HG03097 (cell line): Measurements from ENCODE around the gene PTPRZ1.

Experiments
- ATAC-seq: cut with Tn5 transposase; IDR thresholded peaks from one replicate; pipeline ENCODE4 v1.9.1; 2021; ENCODE audit not compliant: unreplicated experiment, low FRiP score

Gene PTPRZ1

GRCh38 chr7:121887634-121888033 lies 14.7 kb downstream of the PTPRZ1 start:
- ATAC-seq = no peak

DNA sequence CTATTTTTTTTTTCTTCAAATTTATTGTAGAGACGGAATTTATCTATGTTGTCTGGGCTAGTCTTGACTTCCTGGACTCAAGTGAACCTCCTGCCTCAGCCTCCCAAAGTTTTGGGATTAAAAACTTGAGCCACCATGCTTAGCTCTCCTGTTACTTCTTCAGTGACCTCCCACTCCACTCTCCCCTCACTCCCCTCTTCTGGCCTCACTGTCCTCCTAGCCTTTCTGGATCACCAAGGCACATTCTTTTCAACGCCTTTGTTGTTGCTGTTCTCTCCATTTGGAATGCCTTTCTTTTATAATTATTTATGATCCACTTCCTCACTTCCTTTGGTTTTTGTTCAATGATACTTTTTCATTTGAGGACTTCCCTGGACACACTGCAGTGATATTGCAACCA lies 17.9 kb downstream of the PTPRZ1 start:
- no peak for ATAC-seq

GRCh38 chr7:121891731-121892130 lies 18.8 kb downstream of the PTPRZ1 start:
- no peak for ATAC-seq

DNA sequence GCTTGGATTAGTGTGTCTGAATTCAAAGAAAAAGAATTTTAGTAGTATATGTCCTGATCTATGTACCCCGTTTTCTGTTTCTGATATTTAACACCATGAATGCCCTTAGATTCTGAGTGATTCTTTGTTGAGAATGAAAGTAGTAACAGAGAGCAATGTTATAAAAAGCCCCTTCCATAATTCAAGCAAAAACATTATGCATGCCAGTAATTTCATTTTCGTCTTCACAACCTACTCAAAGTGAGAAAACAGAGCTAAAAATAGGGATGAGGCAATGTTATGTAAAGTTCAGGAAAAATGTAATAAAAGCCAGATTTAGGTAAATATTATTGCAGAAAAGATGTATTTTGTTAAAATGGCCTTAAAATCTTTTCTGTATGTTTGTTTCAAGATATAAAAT lies 28.1 kb downstream of the PTPRZ1 start:
- no peak for ATAC-seq

DNA sequence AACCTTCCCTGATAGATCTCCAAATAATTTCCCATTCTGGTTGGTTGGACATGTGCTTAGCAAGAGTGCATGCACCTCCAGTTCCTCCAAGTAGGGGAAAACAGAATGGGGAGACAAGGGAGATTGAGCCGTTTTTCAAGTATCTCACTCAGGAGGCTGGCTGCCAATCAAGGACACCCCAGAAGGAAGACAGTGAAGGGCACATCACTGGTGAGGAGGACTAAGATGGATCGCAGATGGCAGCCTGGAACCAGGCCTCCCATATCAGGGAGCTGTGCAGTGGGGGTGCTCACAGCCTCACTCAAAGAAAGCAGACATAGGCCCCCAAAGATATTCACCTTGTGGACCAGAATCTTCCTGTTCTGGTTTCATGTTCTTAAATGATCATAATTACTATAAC lies 31.2 kb downstream of the PTPRZ1 start:
- ATAC-seq = no peak

DNA sequence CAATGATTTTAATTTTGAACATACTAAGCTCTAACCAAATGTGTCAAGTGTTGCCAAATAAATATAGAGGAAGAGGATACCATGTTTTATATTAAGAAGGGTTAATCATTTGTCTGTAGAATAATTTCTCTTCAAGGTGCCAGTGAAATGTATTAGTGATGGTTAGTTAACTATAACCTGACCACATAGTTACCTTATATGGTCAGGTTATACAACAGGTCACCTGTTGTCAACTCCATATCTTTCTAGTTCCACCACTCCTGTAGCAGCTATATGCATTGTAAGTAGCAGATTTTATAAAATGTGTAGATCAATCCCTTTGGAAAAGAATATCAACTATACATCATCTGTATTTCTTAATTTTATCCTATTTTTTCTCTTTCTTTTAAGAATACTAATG lies 35.1 kb downstream of the PTPRZ1 start:
- no peak for ATAC-seq

- ATAC-seq = no peak
These were observed 36.9 kb downstream of the PTPRZ1 start for GRCh38 chr7:121909716-121910345.

- ATAC-seq = no peak
These were observed 41.1 kb downstream of the PTPRZ1 start for GRCh38 chr7:121913947-121914675.

DNA sequence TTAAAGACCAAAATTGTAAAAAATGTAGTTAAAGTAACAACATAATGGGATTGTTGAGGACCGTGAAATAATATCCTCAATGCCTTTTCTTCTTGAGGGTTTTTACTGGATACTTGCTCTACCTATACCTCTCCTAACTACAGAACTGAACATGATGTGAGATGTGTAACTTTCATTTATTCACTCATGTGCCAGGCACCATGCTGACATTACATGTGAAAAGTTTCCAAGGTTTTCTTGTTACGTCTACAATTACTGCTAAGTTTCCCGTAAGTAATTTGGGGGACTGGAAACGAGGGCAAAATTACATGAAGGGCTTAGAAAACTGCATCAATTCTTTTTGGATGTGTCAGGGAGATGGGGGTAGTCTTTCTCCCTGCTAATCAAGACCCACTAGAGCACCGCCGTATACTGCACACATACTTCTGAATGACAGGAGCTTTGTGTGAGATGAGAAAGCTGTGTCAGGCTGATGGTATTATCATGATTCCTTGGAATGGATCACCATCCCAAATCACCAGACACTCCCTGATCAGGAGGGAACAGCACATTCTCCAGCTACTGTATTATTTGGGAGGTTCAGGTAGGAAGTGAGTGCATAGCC lies 41.8 kb downstream of the PTPRZ1 start:
- ATAC-seq = no peak

- no peak for ATAC-seq
These were observed 43.2 kb downstream of the PTPRZ1 start for GRCh38 chr7:121916211-121916610.

DNA sequence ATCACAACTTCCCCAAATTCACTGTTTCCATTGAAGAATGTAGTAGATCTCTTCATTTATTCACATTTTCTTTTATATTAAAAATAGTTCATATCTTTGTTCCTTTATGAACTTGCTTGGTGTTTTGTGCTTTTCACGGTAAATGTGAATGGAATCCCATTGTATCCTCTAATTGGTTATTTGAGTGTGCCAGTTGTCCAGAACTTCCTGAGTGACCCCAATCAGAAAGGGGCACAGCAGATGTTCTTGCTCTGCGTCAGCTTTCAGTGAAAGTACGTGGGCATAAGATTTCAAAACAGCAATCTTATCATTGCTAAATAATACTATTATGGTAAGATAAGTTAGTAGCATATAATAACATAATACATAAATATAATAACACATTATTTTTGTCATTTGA lies 47.0 kb downstream of the PTPRZ1 start:
- no peak for ATAC-seq

DNA sequence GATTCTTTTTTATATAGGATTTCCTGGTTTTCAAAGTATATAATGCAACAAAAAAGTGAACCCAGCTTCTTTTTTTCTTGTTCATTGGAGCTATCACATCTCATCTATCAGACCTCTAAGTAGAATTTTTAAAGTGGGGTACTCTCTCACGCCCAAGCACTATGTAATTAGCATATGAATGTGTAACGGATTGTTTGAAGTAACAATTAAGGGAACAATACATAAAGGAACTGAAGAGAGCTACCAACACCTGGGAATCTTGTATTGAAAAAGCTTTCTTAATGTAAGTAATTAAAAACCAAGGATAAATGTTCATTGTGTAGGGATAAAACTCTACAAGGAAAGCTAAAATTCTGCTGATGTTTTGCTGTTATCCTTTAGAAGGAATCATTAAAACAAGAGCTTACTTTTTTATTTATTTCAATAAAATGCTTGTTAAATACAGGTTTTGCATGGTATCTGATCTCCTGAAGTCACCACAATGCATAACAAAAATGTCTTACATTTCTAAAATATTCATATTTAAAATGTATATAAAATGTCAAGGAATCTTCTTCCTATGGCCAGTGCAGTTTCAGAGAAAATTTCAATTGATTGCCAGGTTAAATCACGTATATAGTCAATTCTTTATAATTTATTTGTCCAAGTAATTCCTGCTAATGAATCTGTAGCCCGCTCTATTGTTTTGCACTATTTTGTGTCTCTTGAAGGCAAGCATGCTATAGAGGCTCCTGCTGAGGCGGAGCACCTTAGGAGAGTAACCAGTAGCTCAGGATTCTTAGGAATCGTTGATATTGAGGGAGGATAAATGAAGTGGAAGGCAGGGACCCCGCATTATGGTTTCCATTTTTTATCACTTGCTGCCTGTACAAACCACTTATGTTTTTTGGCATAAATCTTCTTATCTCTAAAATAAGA lies 51.6 kb downstream of the PTPRZ1 start:
- no peak for ATAC-seq

DNA sequence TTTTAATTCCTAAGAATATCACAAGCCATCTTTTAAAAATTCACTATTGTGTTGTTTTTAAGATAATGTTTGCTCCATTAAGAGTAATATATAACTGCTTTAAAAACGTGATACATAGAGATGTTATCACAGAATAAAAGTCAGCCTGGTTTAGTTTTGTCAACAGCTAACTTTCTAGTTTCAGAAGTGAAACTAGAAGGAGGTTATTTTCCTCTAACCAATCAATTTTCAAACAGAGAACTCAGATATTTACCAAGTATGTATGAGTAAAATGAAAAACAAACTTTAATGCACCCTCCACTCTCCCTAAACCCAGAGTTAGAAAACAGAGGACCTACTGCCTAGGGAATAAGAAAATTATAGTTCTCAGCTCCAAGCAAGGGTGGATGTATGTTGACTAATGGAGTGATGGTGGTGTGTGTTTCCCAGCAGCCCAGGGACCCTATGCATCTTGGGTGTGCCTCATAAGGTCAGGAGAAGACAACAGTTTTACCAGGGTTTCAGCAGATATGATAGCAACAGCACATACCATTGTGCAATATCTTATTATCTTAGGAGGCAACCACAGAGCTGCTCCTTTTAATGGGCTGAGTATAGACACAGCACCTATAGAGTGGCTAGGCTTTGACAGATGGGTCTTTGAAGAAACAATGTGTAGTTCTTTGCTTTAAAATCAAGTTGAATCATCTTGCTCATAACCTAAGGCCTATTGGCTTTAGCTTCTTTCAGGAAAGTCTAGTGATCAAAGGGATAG lies 58.4 kb downstream of the PTPRZ1 start:
- ATAC-seq = no peak

DNA sequence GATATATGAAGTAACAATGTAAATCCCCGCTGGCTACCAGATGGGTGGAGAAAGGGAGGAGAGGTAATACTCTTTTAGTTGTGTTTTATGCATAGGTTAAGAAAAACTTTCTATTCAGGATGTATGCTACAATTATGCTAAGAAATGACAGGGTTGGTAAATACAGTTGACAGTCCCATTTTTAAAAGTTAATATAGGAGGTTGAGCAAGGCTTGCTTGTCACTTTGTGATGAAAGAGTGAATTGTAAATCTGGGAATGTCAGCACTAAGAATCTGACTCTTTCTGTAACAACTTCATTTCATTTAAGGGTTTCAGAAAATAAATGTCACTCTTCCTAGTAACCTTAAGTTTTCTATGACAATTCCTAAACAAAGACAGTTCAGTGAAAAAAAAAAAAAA lies 59.8 kb downstream of the PTPRZ1 start:
- no peak for ATAC-seq

DNA sequence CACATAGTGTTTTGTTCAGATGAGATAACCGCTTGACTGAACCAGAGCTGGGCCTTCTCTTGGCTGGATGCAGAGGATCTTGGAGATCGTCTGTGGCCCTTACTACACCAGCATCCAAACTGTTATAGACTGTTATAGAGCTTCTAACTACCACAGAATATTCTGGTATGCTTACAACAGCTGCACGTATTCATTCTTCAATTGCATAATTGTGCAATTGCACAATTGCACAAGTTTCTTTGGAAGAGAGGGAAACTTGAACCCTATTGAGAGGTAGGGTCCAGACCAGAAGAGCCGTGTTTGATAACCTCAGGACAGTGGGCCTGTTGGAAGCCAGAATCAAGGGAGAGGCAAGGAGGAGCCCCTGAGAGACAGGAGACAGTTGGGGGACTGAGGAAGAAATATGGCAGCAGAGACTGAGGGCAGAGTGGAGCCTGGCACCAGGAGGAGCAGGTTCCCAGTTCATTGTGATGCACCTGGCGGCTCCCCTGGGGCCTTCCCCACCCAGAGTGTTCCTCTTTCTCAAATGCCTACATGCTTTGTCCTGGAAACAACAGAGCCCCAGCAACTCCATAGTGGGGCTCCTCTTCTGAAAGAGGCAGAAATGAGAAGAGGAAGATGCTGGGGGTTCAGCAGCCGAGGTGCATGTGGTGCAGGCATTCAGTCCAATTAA lies 64.1 kb downstream of the PTPRZ1 start:
- no peak for ATAC-seq

DNA sequence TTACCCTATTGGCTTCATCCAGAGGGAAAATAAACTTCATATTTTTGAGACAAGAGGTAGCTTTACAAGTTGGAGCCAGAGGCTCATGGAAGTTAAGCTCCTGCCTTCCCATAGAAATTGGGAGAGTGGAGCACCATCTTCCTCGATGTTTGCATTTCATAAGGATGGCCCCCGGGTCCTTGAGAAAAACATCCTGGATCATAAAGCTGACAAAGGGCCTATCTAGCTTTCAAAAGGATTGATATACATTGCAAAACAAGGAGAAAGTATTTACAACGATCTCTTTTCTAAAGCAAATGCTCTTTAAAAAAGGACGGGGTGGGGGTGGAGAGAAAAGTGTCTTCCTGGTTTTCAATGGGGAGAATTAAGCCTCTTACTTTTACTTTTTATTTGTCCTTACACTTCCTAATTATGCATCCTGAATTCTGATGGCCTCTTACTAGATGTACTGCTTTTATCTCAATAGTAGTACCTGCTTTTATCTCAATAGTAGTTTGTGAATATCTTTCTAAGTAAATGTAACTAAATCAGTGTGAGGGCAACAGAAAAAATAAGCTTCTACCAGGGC lies 65.6 kb downstream of the PTPRZ1 start:
- ATAC-seq = no peak

- ATAC-seq = no peak
These were observed 68.0 kb downstream of the PTPRZ1 start for GRCh38 chr7:121940918-121941317.

GRCh38 chr7:121941830-121942229 lies 68.9 kb downstream of the PTPRZ1 start:
- ATAC-seq = no peak

GRCh38 chr7:121945066-121945465 lies 72.1 kb downstream of the PTPRZ1 start:
- no peak for ATAC-seq
